IMR-90 (cell line): Measurements from ENCODE around the gene CCDC102B. TPM values are rescaled to one million over a fixed set of nuclear protein-coding genes. Genes with fewer than 3 reads are reported as not detected.

ENCODE experiments used
- ATAC-seq: fragments of 200-7000 bp; cut with Tn5 transposase; 2 replicates; pipeline ENCODE4 v1.9.1; 2020; ENCODE audit warnings: low read depth, mild to moderate bottlenecking, moderate library complexity
- BruUV-seq: library from RNA; stranded (reverse); fragments of 400-500 nt; replicated peaks from 2 replicates; lab custom pipeline; 2021; lab: Mats Ljungman, UMichigan
- CTCF ChIA-PET: fragments of 300-600 bp; formaldehyde crosslinking; extraction: SDS; loops from one replicate; lab custom pipeline; 2021; ENCODE audit warnings: antibody characterized with exemption; lab: Yijun Ruan, JAX
- POLR2A ChIA-PET: fragments of 300-600 bp; sonication (Branson Sonifier 250); formaldehyde crosslinking; loops from one replicate; lab custom pipeline; 2022; ENCODE audit warnings: antibody characterized with exemption; ENCODE audit not compliant: unreplicated experiment; lab: Charles Lee
- DNase-seq: peaks from one replicate; pipeline ENCODE4 v3.0.0; 2013
- H2AFZ ChIP-seq: replicated peaks from 2 replicates; pipeline ENCODE3; 2013; ENCODE audit warnings: low read length, mild to moderate bottlenecking; ENCODE audit not compliant: poor library complexity
- H2AK5ac ChIP-seq: 2 replicates; pipeline ENCODE4 v1.6.1; 2013; ENCODE audit warnings: low read depth, low read length, inconsistent platforms
- H2AK9ac ChIP-seq: replicated peaks from 2 replicates; pipeline ENCODE3; 2013; ENCODE audit warnings: mild to moderate bottlenecking, low read depth, low read length, moderate library complexity; ENCODE audit not compliant: poor library complexity
- H2BK120ac ChIP-seq: 2 replicates; pipeline ENCODE4 v1.6.1; 2013; ENCODE audit warnings: low read depth, low read length, inconsistent platforms
- H2BK15ac ChIP-seq: 3 replicates; pipeline ENCODE4 v1.6.1; 2013; ENCODE audit warnings: low read depth, low read length, inconsistent platforms
- H2BK20ac ChIP-seq: 2 replicates; pipeline ENCODE4 v1.6.1; 2013; ENCODE audit warnings: low read depth, mild to moderate bottlenecking, inconsistent platforms, low read length, moderate library complexity
- H2BK5ac ChIP-seq: 2 replicates; pipeline ENCODE4 v1.6.1; 2013; ENCODE audit warnings: mild to moderate bottlenecking, low read depth, low read length, inconsistent platforms; ENCODE audit not compliant: poor library complexity, severe bottlenecking
- H3K14ac ChIP-seq: replicated peaks from 2 replicates; pipeline ENCODE4 v1.6.1; 2013; ENCODE audit warnings: low read depth, low read length, inconsistent platforms
- H3K18ac ChIP-seq: 2 replicates; pipeline ENCODE4 v1.6.1; 2013; ENCODE audit warnings: low read depth, low read length, control low read depth
- H3K23ac ChIP-seq: 2 replicates; pipeline ENCODE4 v1.6.1; 2013; ENCODE audit warnings: low read depth, low read length, inconsistent platforms
- H3K27ac ChIP-seq: 2 replicates; pipeline ENCODE4 v1.5.1; 2013; ENCODE audit warnings: mild to moderate bottlenecking, control low read depth, low read length; ENCODE audit not compliant: insufficient read depth
- H3K27me3 ChIP-seq: 2 replicates; pipeline ENCODE4 v1.6.1; 2013; ENCODE audit warnings: low read length; ENCODE audit not compliant: control insufficient read depth, insufficient read depth
- H3K36me3 ChIP-seq: 2 replicates; pipeline ENCODE4 v1.6.1; 2013; ENCODE audit warnings: low read length, mixed read lengths; ENCODE audit not compliant: control insufficient read depth, insufficient read depth
- H3K4ac ChIP-seq: 2 replicates; pipeline ENCODE4 v1.6.1; 2013; ENCODE audit warnings: low read depth, low read length, inconsistent platforms
- H3K4me1 ChIP-seq: 2 replicates; pipeline ENCODE4 v1.6.1; 2013; ENCODE audit warnings: low read length, mixed read lengths; ENCODE audit not compliant: control insufficient read depth, insufficient read depth
- H3K4me2 ChIP-seq: 2 replicates; pipeline ENCODE4 v1.6.1; 2013; ENCODE audit warnings: low read depth, mild to moderate bottlenecking, control low read depth, low read length, moderate library complexity
- H3K4me3 ChIP-seq: 2 replicates; pipeline ENCODE4 v1.5.1; 2013; ENCODE audit warnings: low read depth, mild to moderate bottlenecking, control low read depth, low read length, moderate library complexity; ENCODE audit not compliant: insufficient read depth
- H3K56ac ChIP-seq: 2 replicates; pipeline ENCODE4 v1.6.1; 2013; ENCODE audit warnings: low read length, inconsistent platforms; ENCODE audit not compliant: insufficient read depth; ENCODE audit errors: extremely low read depth
- H3K79me1 ChIP-seq, 2 experiments: 2 replicates each; pipeline ENCODE4 v1.6.1; 2013; ENCODE audit warnings: low read length in 2 of 2, inconsistent platforms in 1 of 2, low read depth in 1 of 2
- H3K9ac ChIP-seq: 2 replicates; pipeline ENCODE4 v1.6.1; 2013; ENCODE audit warnings: low read depth, low read length, control low read depth
- H3K9me1 ChIP-seq: 2 replicates; pipeline ENCODE4 v1.6.1; 2013; ENCODE audit warnings: low read length, inconsistent platforms; ENCODE audit not compliant: insufficient read depth
- H3K9me3 ChIP-seq: 2 replicates; pipeline ENCODE4 v1.6.1; 2013; ENCODE audit warnings: low read length; ENCODE audit not compliant: control insufficient read depth, insufficient read depth
- H4K20me1 ChIP-seq: 2 replicates; pipeline ENCODE4 v1.6.1; 2013; ENCODE audit warnings: low read length, inconsistent platforms; ENCODE audit not compliant: insufficient read depth
- H4K5ac ChIP-seq: 2 replicates; pipeline ENCODE4 v1.6.1; 2013; ENCODE audit warnings: mild to moderate bottlenecking, low read depth, low read length, control low read depth
- H4K8ac ChIP-seq, 2 experiments: 2 replicates each; pipeline ENCODE4 v1.6.1; 2013; ENCODE audit warnings: low read depth in 2 of 2, low read length in 2 of 2, control low read depth in 1 of 2, inconsistent platforms in 1 of 2
- H4K91ac ChIP-seq: 2 replicates; pipeline ENCODE4 v1.6.1; 2013; ENCODE audit warnings: low read depth, low read length, inconsistent platforms; ENCODE audit not compliant: insufficient read depth
- BHLHE40 ChIP-seq: fragments of 150-350 bp; IDR thresholded peaks from 2 replicates; pipeline ENCODE4 v1.6.1; 2016; ENCODE audit warnings: mild to moderate bottlenecking, low read depth, low read length
- CEBPB ChIP-seq: IDR thresholded peaks from 2 replicates; pipeline ENCODE4 v1.6.1; 2012; ENCODE audit warnings: low read depth, low read length, improper control_type of control experiment
- CHD1 ChIP-seq: IDR thresholded peaks from 2 replicates; pipeline ENCODE4 v1.6.1; 2012; ENCODE audit warnings: low read depth, low read length, improper control_type of control experiment
- FOS ChIP-seq: fragments of 150-350 bp; IDR thresholded peaks from 2 replicates; pipeline ENCODE4 v1.6.1; 2016; ENCODE audit warnings: low read depth, low read length
- NFE2L2 ChIP-seq: fragments of 150-350 bp; IDR thresholded peaks from 2 replicates; pipeline ENCODE4 v1.6.1; 2016; ENCODE audit warnings: low read depth, mild to moderate bottlenecking, low read length
- RAD21 ChIP-seq: IDR thresholded peaks from 2 replicates; pipeline ENCODE4 v1.6.1; 2012; ENCODE audit warnings: low read length, improper control_type of control experiment
- RCOR1 ChIP-seq: IDR thresholded peaks from 2 replicates; pipeline ENCODE4 v1.6.1; 2012; ENCODE audit warnings: mild to moderate bottlenecking, low read length, improper control_type of control experiment; ENCODE audit not compliant: insufficient replicate concordance
- RFX5 ChIP-seq: IDR thresholded peaks from 2 replicates; pipeline ENCODE4 v1.8.0; 2012; ENCODE audit warnings: low read depth, mild to moderate bottlenecking, low read length, moderate library complexity
- USF2 ChIP-seq: fragments of 150-350 bp; IDR thresholded peaks from 2 replicates; pipeline ENCODE4 v1.6.1; 2017; ENCODE audit warnings: mild to moderate bottlenecking, antibody characterized with exemption, low read length, low read depth
- WGBS, 2 experiments: methylation state at CpG; one replicate each; pipeline versions ENCODE4 v1.1.5 to v1.1.7; 2013; ENCODE audit warnings: missing lambda C conversion rate in 2 of 2; ENCODE audit not compliant: insufficient read length in 1 of 2; ENCODE audit errors: extremely low coverage in 2 of 2; 5-methylcytosine and 5-hydroxymethylcytosine counted together
- dilution Hi-C: fragments of 300-500 bp; cut with HindIII; formaldehyde crosslinking; loops from one replicate; pipeline ENCODE4 v1.14.3; 2018; ENCODE audit warnings: low sequenced_read_pairs; ENCODE audit not compliant: unreplicated experiment
- in situ Hi-C: fragments of 300-500 bp; cut with MboI; formaldehyde crosslinking; loops from 3 replicates; pipeline ENCODE4 v1.14.3; 2019; ENCODE audit warnings: low sequenced_read_pairs, inconsistent platforms, mixed read lengths
- intact Hi-C: fragments of 100-400 bp; cut with micrococcal nuclease; formaldehyde crosslinking; loops from 2 replicates; pipeline ENCODE4 v1.10.0; 2022
- polyA plus RNA-seq, 3 experiments: library from polyadenylated mRNA; depleted of rRNA; stranded (reverse); fragments of >200 nt; gene quantifications; 2 replicates each; pipeline ENCODE4 v1.2.3, GENCODE V29; 2012; ENCODE audit warnings: low replicate concordance in 1 of 3
- total RNA-seq: library from RNA; depleted of rRNA; stranded (reverse); fragments of >200 nt; gene quantifications from 2 replicates; pipeline ENCODE4 v1.2.3, GENCODE V29; 2012

Gene CCDC102B
- total and polyA plus RNA-seq, 2 of the 4 experiments (the other 2 are of a cell fraction) = 0.54 to 1.4 TPM

- Histone ChIP-seq H2AK5ac (no peak overlapping the region), H3K36me3 (no peaks in the 10 kb centered on the region), H3K27ac (no peak overlapping the region), H2AFZ (no peak overlapping the region), H3K4me2 (no peak overlapping the region), H4K8ac (no peak overlapping the region), H4K5ac (no peak overlapping the region), H4K20me1 (no peaks in the 10 kb centered on the region), H4K91ac (no peak overlapping the region), H3K9ac (no peak overlapping the region), H3K56ac (no peak overlapping the region), H3K9me3 (peaks cover 4% of the 10 kb centered on the region; the same call in 1 of the 2 replicates), H3K79me1 (no peaks in the 10 kb centered on the region), H2BK5ac (no peak overlapping the region), H3K27me3 (no peaks in the 10 kb centered on the region), H2BK20ac (no peak overlapping the region), H3K4me3 (no peak overlapping the region), H3K4ac (no peak overlapping the region), H3K4me1 (no peaks in the 10 kb centered on the region), H3K14ac (no peak overlapping the region), H2BK15ac (no peak overlapping the region), H3K9me1 (no peaks in the 10 kb centered on the region), H3K23ac (no peak overlapping the region), H2BK120ac (no peak overlapping the region), H2AK9ac (no peak overlapping the region), H3K18ac (no peak overlapping the region)
- no peak for ATAC-seq
- DNase-seq = no peak
- TF ChIP-seq RCOR1 = no peak
- TF ChIP-seq NFE2L2 = no peak
- TF ChIP-seq RFX5 = no peak
- TF ChIP-seq RAD21 = no peak
- TF ChIP-seq FOS = no peak
- TF ChIP-seq USF2 = no peak
- no peak for TF ChIP-seq CEBPB
- TF ChIP-seq BHLHE40 = no peak
- TF ChIP-seq CHD1 = no peak
- dilution Hi-C loops = no loop called here
- in situ Hi-C loops = no loop called here
- intact Hi-C loops = no loop called here
- POLR2A ChIA-PET = no interaction called here
- CTCF ChIA-PET = interaction anchor here (0.5 to 0.6 kb wide), 2 partner anchors 504 to 1534 kb away, joined by 3 read pairs; no protein-coding TSS in a partner anchor
- WGBS, 2 experiments = no CpG with 5 or more reads among the region's 2 CpGs
- BruUV-seq = no TSS peak
These were observed 38.6 kb upstream of the CCDC102B start for GRCh38 chr18:68759308-68759707.
